Measurements from ENCODE around the gene BSCL2. TPM values are rescaled to one million over a fixed set of nuclear protein-coding genes. Genes with fewer than 3 reads are reported as not detected.
"Not testable (repeated sequence)": the region's sequence is repeated elsewhere in the genome, so short reads cannot be mapped to it uniquely, and the experiment has no call there.

Gene BSCL2
- total and polyA plus RNA-seq, 2 donors (not counting 1 experiment from before 2014, with no cell fraction given), result 35.5 to 62.1 TPM

- H3K27me3 ChIP-seq (ENCODE audit: control insufficient read depth, insufficient read depth, low read length), result no peaks in the 10 kb centered on the region
- no peak overlapping the region for H3K4me3 ChIP-seq (replicated peaks in 1 of 4; ENCODE audit: control extremely low read depth in 1 of 4, insufficient read depth in 1 of 4, low read depth in 3 of 4, low read length in 4 of 4)
- no peak overlapping the region for H3K9ac ChIP-seq (ENCODE audit: insufficient read depth, low read length)
- H3K27ac ChIP-seq (ENCODE audit: insufficient read depth, low read length), result no peak overlapping the region
- H3K9me3 ChIP-seq (ENCODE audit: control insufficient read depth, insufficient read depth, low read depth, low read length), result no peaks in the 10 kb centered on the region
- no peaks in the 10 kb centered on the region for H4K20me1 ChIP-seq (ENCODE audit: control insufficient read depth, extremely low read depth, insufficient read depth, low read length)
- H3K4me1 ChIP-seq (ENCODE audit: control insufficient read depth, extremely low read depth, insufficient read depth, low read length), result no peaks in the 10 kb centered on the region
- H3K4me2 ChIP-seq (ENCODE audit: extremely low read depth, insufficient read depth, low read length), result no peak overlapping the region
- H2AFZ ChIP-seq (ENCODE audit: low read length), result no peak overlapping the region
- peaks cover 11% of the 10 kb centered on the region for H3K79me2 ChIP-seq (ENCODE audit: control insufficient read depth, insufficient read depth, low read length)
- no peaks in the 10 kb centered on the region for H3K36me3 ChIP-seq (ENCODE audit: control insufficient read depth, insufficient read depth, low read length)
- no peak for TF ChIP-seq EZH2 (IDR thresholded peaks at IDR 0.05; ENCODE audit: low read length, missing control alignments)
- no peak for TF ChIP-seq CTCF (conservative IDR thresholded peaks at IDR 0.05 in 1 of 2, IDR thresholded peaks at IDR 0.05 in 1 of 2; ENCODE audit: low read depth in 1 of 2, low read length in 2 of 2)
- peak in 1 of 2 donors; percentile 46 for DNase-seq (ENCODE audit: low read depth in 2 of 2)
Measured at GRCh38 chr11:62656796-62657429, 50.3 kb downstream of the BSCL2 start.

GRCh38 chr11:62654297-62654696, 52.9 kb downstream of the BSCL2 start:
- DNase-seq (ENCODE audit: low read depth in 2 of 2), result no peak
- no peak overlapping the region for H3K4me3 ChIP-seq (replicated peaks in 1 of 4; ENCODE audit: control extremely low read depth in 1 of 4, insufficient read depth in 1 of 4, low read depth in 3 of 4, low read length in 4 of 4)
- H3K36me3 ChIP-seq (ENCODE audit: control insufficient read depth, insufficient read depth, low read length), result peaks cover 4% of the 10 kb centered on the region
- H3K9ac ChIP-seq (ENCODE audit: insufficient read depth, low read length), result no peak overlapping the region
- H3K79me2 ChIP-seq (ENCODE audit: control insufficient read depth, insufficient read depth, low read length), result peaks cover 24% of the 10 kb centered on the region
- no peaks in the 10 kb centered on the region for H3K4me1 ChIP-seq (ENCODE audit: control insufficient read depth, extremely low read depth, insufficient read depth, low read length)
- H3K27me3 ChIP-seq (ENCODE audit: control insufficient read depth, insufficient read depth, low read length), result no peaks in the 10 kb centered on the region
- no peak for TF ChIP-seq EZH2 (IDR thresholded peaks at IDR 0.05; ENCODE audit: low read length, missing control alignments)
- TF ChIP-seq CTCF (conservative IDR thresholded peaks at IDR 0.05 in 1 of 2, IDR thresholded peaks at IDR 0.05 in 1 of 2; ENCODE audit: low read depth in 1 of 2, low read length in 2 of 2), result no peak
- H4K20me1 ChIP-seq (ENCODE audit: control insufficient read depth, extremely low read depth, insufficient read depth, low read length), result no peaks in the 10 kb centered on the region
- H3K27ac ChIP-seq (ENCODE audit: insufficient read depth, low read length), result no peak overlapping the region
- no peaks in the 10 kb centered on the region for H3K9me3 ChIP-seq (ENCODE audit: control insufficient read depth, insufficient read depth, low read depth, low read length)
- no peak overlapping the region for H2AFZ ChIP-seq (ENCODE audit: low read length)
- H3K4me2 ChIP-seq (ENCODE audit: extremely low read depth, insufficient read depth, low read length), result no peak overlapping the region

- peak overlapping the region; percentile 92 for H3K27ac ChIP-seq (ENCODE audit: insufficient read depth, low read length)
Measured at GRCh38 chr11:62652161-62653006, 54.8 kb downstream of the BSCL2 start.

GRCh38 chr11:62650283-62650682, 56.9 kb downstream of the BSCL2 start:
- not testable (repeated sequence) for H3K4me1 ChIP-seq (ENCODE audit: control insufficient read depth, extremely low read depth, insufficient read depth, low read length); H3K4me2 ChIP-seq (ENCODE audit: extremely low read depth, insufficient read depth, low read length); H3K27ac ChIP-seq (ENCODE audit: insufficient read depth, low read length); DNase-seq (ENCODE audit: low read depth in 2 of 2); H3K9me3 ChIP-seq (ENCODE audit: control insufficient read depth, insufficient read depth, low read depth, low read length); H3K9ac ChIP-seq (ENCODE audit: insufficient read depth, low read length); H4K20me1 ChIP-seq (ENCODE audit: control insufficient read depth, extremely low read depth, insufficient read depth, low read length); H3K27me3 ChIP-seq (ENCODE audit: control insufficient read depth, insufficient read depth, low read length); H3K4me3 ChIP-seq (replicated peaks in 1 of 4; ENCODE audit: control extremely low read depth in 1 of 4, insufficient read depth in 1 of 4, low read depth in 3 of 4, low read length in 4 of 4); H3K36me3 ChIP-seq (ENCODE audit: control insufficient read depth, insufficient read depth, low read length); H2AFZ ChIP-seq (ENCODE audit: low read length)
- H3K79me2 ChIP-seq (ENCODE audit: control insufficient read depth, insufficient read depth, low read length), result peaks cover 32% of the 10 kb centered on the region

More at GRCh38 chr11:62652161-62653006, 54.8 kb downstream of the BSCL2 start:
- peaks cover 24% of the 10 kb centered on the region for H3K79me2 ChIP-seq (ENCODE audit: control insufficient read depth, insufficient read depth, low read length)
- H3K27me3 ChIP-seq (ENCODE audit: control insufficient read depth, insufficient read depth, low read length), result no peaks in the 10 kb centered on the region
- H3K4me2 ChIP-seq (ENCODE audit: extremely low read depth, insufficient read depth, low read length), result peak overlapping the region; percentile 99
- H3K4me3 ChIP-seq (replicated peaks in 1 of 4; ENCODE audit: control extremely low read depth in 1 of 4, insufficient read depth in 1 of 4, low read depth in 3 of 4, low read length in 4 of 4), result peak overlapping the region; percentile 73 to 94 (median 90)
- peaks cover 7% of the 10 kb centered on the region for H3K36me3 ChIP-seq (ENCODE audit: control insufficient read depth, insufficient read depth, low read length)
- peak overlapping the region; percentile 78 for H2AFZ ChIP-seq (ENCODE audit: low read length)
- DNase-seq (ENCODE audit: low read depth in 2 of 2), result no peak
- TF ChIP-seq CTCF (conservative IDR thresholded peaks at IDR 0.05 in 1 of 2, IDR thresholded peaks at IDR 0.05 in 1 of 2; ENCODE audit: low read depth in 1 of 2, low read length in 2 of 2), result no peak
- TF ChIP-seq EZH2 (IDR thresholded peaks at IDR 0.05; ENCODE audit: low read length, missing control alignments), result no peak
- no peaks in the 10 kb centered on the region for H3K4me1 ChIP-seq (ENCODE audit: control insufficient read depth, extremely low read depth, insufficient read depth, low read length)
- no peaks in the 10 kb centered on the region for H3K9me3 ChIP-seq (ENCODE audit: control insufficient read depth, insufficient read depth, low read depth, low read length)
- H4K20me1 ChIP-seq (ENCODE audit: control insufficient read depth, extremely low read depth, insufficient read depth, low read length), result no peaks in the 10 kb centered on the region
- H3K9ac ChIP-seq (ENCODE audit: insufficient read depth, low read length), result peak overlapping the region; percentile 89
